Effector memory CD4-positive, alpha-beta T cell (primary cell): ENCODE data around the gene NOS3.

Experiments used
- DNase-seq, 3 donors: peaks; one replicate each; pipeline ENCODE4 v3.0.0-alpha.2; 2020
- H3K27ac ChIP-seq: 2 replicates; pipeline ENCODE4 v1.7.0; 2013; ENCODE audit warnings: mild to moderate bottlenecking, low read length, moderate library complexity; ENCODE audit not compliant: insufficient read depth, poor library complexity, severe bottlenecking
- H3K27me3 ChIP-seq: replicated peaks from 2 replicates; pipeline ENCODE4 v1.7.0; 2013; ENCODE audit warnings: mild to moderate bottlenecking, low read length; ENCODE audit not compliant: insufficient read depth, control insufficient read depth, poor library complexity, severe bottlenecking
- H3K36me3 ChIP-seq: 2 replicates; pipeline ENCODE4 v1.7.0; 2013; ENCODE audit warnings: mild to moderate bottlenecking, low read length, moderate library complexity; ENCODE audit not compliant: control insufficient read depth, insufficient read depth
- H3K4me1 ChIP-seq: 2 replicates; pipeline ENCODE4 v1.7.0; 2013; ENCODE audit warnings: low read length, mild to moderate bottlenecking; ENCODE audit not compliant: control insufficient read depth, insufficient read depth, poor library complexity, severe bottlenecking
- H3K4me3 ChIP-seq: 2 replicates; pipeline ENCODE4 v1.7.0; 2013; ENCODE audit warnings: low read length, low read depth, mild to moderate bottlenecking; ENCODE audit not compliant: insufficient read depth, poor library complexity, severe bottlenecking
- H3K9me3 ChIP-seq: 2 replicates; pipeline ENCODE4 v1.7.0; 2013; ENCODE audit warnings: mild to moderate bottlenecking, low read length, moderate library complexity; ENCODE audit not compliant: control insufficient read depth

Gene NOS3

DNA sequence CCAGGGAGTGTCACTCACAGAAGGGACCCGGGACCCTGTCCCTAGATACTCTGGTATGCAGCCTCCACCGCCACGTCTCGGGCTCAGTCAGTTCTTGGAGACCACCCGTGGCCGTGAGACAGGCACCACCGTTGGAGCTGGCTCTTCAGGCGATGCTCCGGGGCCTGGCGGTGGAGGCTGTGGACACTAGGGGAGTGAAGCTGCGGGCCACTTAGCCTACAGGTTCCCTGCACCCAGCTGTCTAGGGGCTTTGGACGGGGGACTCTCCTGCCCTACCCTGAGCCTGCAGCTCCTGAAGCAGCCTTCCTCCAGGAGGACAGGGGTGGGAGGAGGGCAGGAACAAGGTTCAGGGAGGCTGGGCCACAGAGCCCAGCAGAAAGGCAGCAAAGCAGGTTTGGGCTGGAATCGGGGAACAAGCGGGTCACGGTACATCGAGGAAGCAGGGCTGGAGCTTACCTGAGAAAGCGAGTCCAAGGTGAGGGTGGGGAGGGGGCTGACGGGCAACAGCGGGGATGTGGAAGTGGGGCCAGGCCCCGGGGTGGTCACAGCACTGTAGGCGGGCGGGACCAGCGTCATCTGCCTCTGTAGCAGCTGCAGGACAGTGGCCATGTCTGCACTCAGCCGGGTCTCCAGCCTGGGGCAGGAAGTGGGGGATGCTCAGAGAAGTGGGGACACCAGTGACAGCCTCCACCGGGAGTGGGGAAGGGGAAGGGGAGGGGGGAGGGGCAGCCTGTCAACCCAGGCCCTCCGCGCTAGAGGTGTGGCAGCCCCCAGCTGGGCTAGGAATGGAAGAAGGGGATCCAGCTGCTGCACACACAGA lies 44.2 kb upstream of the NOS3 start:
- Histone ChIP-seq H3K9me3 (no peaks in the 10 kb centered on the region), H3K27ac (no peak overlapping the region), H3K4me1 (peaks cover 14% of the 10 kb centered on the region), H3K27me3 (no peaks in the 10 kb centered on the region), H3K4me3 (no peak overlapping the region), H3K36me3 (no peaks in the 10 kb centered on the region)
- DNase-seq = no peak

DNA sequence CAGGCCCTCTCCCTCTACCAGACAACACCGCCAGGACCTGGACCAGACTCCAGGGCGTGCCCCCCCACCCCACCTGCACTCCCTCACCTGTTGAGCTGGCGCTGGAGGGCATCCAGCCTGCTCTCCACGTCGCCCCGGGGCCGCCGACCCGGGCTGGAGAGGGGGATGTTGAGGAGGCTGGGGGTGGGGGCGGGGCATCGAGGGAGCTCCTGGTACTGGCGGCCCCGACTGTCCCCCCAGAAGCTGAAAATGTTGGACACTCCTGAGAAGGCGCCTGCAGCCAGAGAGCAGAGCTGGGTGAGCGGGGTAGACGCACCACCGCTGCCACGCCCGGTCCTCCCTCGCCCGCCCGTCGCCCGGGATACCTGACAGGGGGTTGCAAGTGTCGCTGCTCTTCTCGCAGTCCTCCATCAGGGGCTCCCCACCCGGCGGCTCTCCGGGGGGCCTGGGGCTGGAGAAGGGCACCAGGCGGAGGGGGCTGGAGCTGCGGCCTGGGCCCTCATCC lies 43.5 kb upstream of the NOS3 start:
- Histone ChIP-seq H3K27ac (no peak overlapping the region), H3K4me1 (peaks cover 7% of the 10 kb centered on the region), H3K4me3 (no peak overlapping the region), H3K36me3 (no peaks in the 10 kb centered on the region), H3K9me3 (no peaks in the 10 kb centered on the region), H3K27me3 (no peaks in the 10 kb centered on the region)
- DNase-seq = no peak

DNA sequence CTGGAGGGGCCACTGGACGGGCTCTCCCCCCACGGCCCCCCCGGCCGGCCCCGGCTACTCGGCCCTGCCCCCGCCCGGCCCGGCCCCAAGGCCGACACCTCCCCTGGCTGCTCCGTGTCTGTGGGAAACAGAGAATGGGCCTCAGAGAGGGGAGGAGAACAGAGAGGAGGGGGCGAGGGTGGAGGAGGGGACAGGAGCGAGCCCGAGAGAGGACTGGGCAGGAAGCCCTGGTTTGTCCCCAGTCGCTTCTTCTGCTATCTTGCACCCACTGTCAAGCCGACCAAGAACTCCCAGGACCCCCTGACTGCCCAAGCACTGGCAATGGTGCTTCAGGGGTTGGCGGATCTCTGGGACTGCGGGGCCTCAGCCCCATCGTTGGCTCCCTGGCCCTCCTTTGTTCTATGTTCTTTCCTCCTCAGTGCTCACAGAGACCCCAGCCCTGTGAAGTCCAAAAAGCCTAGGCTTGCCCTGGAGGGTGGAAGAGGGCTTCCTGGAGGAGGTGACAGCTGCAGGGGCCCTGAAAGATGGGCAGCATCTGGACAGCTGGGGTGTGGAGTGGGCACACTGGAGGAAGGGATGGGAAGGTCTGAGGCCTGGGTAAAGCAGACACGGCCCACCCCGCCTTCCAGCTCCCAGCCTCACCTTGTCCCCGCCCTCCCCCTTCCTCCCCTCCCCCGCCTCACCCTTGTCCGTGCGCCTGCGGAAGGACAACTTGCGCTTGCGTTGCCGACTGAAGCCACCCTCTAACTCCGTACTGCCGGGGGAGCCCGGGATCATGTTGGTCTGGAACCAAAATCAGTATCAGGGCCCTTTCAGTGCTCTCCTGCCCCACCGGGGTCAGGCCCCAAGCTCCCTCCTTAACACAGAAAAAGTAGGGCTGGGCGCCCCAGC lies 42.8 kb upstream of the NOS3 start:
- Histone ChIP-seq H3K4me3 (no peak overlapping the region), H3K4me1 (peaks cover under 1% of the 10 kb centered on the region), H3K27ac (no peak overlapping the region), H3K9me3 (no peaks in the 10 kb centered on the region), H3K27me3 (no peaks in the 10 kb centered on the region), H3K36me3 (no peaks in the 10 kb centered on the region)
- no peak for DNase-seq

- Histone ChIP-seq H3K9me3 (no peaks in the 10 kb centered on the region), H3K36me3 (no peaks in the 10 kb centered on the region), H3K27ac (no peak overlapping the region), H3K4me1 (no peaks in the 10 kb centered on the region), H3K27me3 (no peaks in the 10 kb centered on the region), H3K4me3 (no peak overlapping the region)
- DNase-seq = no peak
Observed at GRCh38 chr7:150948791-150949251, 42.0 kb upstream of the NOS3 start.

DNA sequence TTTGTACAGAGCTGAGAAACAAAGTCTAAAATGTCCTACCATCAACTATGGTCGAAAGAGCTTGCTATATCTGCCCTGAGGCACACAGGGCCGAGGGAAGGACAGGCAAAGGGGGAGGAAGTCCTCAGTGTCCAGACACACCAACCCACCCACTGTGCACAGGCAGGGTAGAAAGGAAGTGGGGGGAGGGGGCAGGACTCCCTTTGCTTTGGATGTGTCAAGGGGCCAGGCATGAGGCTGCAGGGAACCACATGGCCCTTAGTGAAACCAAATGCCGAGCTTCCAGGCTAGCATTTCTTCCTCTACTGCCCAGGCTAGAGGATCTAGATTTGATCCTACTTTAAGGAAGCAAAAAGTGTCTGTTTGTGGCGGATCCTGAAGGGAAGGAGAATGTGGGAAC lies 41.3 kb upstream of the NOS3 start:
- Histone ChIP-seq H3K36me3 (no peaks in the 10 kb centered on the region), H3K27me3 (no peaks in the 10 kb centered on the region), H3K9me3 (no peaks in the 10 kb centered on the region), H3K4me1 (no peaks in the 10 kb centered on the region), H3K27ac (no peak overlapping the region), H3K4me3 (no peak overlapping the region)
- no peak for DNase-seq

DNA sequence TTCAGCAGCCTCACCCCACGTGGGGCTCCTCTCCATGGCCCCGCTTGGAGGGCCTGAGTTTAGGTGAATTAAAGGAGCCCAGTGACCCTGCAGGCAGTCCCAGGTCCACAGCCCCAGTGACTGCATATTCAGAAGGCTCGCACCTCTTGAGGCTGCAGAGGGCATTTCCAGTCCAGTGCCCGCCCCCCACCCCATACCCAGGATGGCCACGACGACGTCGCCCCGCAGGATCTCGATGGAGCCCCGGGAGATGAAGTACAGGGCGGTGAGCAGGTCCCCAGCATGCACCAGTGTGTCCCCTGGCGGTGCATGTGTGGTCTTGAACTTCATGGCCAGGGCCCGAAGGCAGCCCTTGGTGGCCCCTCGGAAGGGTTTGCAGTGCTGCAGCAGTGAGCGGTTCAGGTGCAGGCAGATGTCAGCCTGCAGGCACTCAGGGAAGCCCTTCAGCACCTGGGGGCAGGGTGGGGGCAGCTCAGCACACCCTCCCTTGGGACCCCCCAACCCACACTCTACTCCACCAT lies 40.8 kb upstream of the NOS3 start:
- peaks cover 3% of the 10 kb centered on the region for H3K27me3 ChIP-seq
- H3K9me3 ChIP-seq = no peaks in the 10 kb centered on the region
- no peak for DNase-seq
- H3K4me1 ChIP-seq = no peaks in the 10 kb centered on the region
- H3K27ac ChIP-seq = no peak overlapping the region
- no peak overlapping the region for H3K4me3 ChIP-seq
- no peaks in the 10 kb centered on the region for H3K36me3 ChIP-seq

DNA sequence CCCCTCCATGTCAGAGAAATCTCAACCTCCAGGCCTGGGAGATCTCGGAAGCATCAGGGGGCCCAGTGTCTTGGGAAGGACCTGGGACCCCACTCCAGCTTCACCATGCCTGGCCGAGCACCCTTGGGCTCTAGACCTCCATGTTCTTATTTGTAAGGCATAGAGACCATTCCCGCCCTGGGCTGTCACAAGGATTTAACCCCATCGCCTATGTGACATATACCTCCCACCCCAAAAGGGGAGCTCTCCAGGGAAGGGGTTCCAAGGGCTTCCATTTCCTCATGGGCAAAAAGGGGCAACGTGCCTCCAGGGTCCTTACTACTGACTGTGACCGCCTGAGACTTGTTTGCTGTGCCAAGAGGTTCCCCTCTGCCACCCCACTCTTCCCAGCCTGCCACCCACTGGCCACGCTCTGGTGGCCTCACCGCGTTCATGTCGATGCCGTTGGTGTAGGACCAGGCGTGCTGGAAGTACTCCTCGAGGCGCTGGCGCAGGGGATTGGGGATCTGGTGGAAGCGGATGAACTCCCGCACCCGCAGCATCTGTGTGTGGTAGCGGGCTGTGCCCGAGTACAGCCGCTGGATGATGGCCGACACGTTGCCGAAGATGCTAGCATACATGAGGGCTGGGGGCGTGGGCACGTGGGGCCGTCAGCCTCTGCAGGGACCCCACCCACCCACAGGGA lies 40.2 kb upstream of the NOS3 start:
- peaks cover 3% of the 10 kb centered on the region for H3K27me3 ChIP-seq

DNA sequence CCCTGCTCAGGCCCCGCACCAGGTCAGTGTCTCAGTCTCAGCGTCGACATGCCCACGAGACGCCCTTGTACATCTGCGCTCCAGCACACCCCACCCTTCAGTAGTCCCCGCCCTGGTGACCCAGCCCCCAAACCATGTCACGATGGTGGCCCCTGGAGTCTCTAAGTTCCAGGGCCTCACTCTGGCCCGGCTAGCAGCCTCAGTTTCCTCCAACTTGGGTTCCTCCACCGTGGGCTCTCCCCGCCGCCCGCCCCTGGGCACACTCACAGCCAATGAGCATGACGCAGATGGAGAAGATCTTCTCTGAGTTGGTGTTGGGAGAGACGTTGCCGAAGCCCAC lies 39.7 kb upstream of the NOS3 start:
- H3K9me3 ChIP-seq = no peaks in the 10 kb centered on the region
- H3K4me3 ChIP-seq = no peak overlapping the region
- no peak overlapping the region for H3K27ac ChIP-seq
- no peaks in the 10 kb centered on the region for H3K36me3 ChIP-seq
- H3K4me1 ChIP-seq = no peaks in the 10 kb centered on the region
- peaks cover 3% of the 10 kb centered on the region for H3K27me3 ChIP-seq
- DNase-seq = no peak

More for the DNA sequence above, 40.2 kb upstream of the NOS3 start:
- Histone ChIP-seq H3K36me3 (no peaks in the 10 kb centered on the region), H3K27ac (no peak overlapping the region), H3K9me3 (no peaks in the 10 kb centered on the region), H3K4me1 (no peaks in the 10 kb centered on the region), H3K4me3 (no peak overlapping the region)
- DNase-seq = no peak

DNA sequence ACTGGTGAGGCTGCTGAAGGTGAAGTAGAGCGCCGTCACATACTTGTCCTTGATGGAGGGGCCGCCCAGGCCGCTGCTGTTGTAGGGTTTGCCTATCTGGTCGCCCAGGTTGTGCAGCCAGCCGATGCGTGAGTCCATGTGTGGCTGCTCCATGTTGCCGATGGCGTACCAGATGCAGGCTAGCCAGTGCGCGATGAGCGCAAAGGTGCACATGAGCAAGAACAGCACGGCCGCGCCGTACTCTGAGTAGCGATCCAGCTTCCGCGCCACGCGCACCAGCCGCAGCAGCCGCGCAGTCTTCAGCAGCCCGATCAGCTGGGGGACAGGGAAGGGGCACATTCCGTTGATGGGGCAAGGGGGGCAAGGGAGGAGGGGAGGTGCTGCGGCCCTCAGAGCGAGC lies 39.3 kb upstream of the NOS3 start:
- DNase-seq = no peak
- peaks cover 3% of the 10 kb centered on the region for H3K27me3 ChIP-seq
- no peaks in the 10 kb centered on the region for H3K9me3 ChIP-seq
- no peak overlapping the region for H3K27ac ChIP-seq
- no peaks in the 10 kb centered on the region for H3K36me3 ChIP-seq
- no peak overlapping the region for H3K4me3 ChIP-seq
- H3K4me1 ChIP-seq = no peaks in the 10 kb centered on the region
